Activated CD4-positive, alpha-beta T cell treated with anti-CD3 and anti-CD28 coated beads for 24 hours (primary cell): Measurements from ENCODE around the gene RNU5D-1.
A peak's percentile ranks its signal among the peaks of the same experiment; 100 is the strongest.
"Not testable (repeated sequence)": the region's sequence is repeated elsewhere in the genome, so short reads cannot be mapped to it uniquely, and the experiment has no call there.

Source experiments
- DNase-seq, 2 donors: peaks; one replicate each; pipeline ENCODE4 v3.0.0-alpha.2; 2020; ENCODE audit warnings: low read depth in 2 of 2

Gene RNU5D-1

GRCh38 chr1:44730741-44731512, at the start of gene RNU5D-1:
Gene RNU5D-1, minus strand, starts transcription at chr1:44731170.
- peak; percentile 96 to 97 for DNase-seq

DNA sequence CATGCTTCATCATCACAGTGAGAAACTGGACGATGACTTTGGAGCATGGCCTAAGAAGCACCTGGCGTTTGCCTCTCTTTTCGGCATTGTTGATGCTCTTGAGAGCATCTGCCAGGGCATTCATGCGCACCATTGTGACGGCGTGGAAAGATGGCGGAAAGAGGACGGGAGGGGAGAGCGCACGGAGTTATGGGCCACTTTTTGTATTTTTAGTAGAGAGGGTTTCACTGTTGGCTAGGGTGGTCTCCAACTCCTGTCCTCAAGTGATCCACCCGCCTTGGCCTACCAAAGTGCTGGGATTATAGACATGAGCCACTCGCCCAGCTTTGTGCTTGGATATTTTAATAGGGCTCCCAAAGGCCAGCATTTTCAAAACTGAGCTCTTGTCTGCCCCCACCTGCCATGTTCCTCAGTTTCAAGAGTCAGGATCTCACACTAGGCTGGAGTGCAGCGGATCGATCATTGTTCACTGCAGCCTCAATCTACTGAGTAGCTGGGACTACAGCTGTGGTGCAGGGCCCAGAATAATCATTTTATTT, 49.7 kb upstream of the RNU5D-1 start:
- no peak for DNase-seq

GRCh38 chr1:44778705-44779576, 48.0 kb upstream of the RNU5D-1 start:
- no peak for DNase-seq

DNA sequence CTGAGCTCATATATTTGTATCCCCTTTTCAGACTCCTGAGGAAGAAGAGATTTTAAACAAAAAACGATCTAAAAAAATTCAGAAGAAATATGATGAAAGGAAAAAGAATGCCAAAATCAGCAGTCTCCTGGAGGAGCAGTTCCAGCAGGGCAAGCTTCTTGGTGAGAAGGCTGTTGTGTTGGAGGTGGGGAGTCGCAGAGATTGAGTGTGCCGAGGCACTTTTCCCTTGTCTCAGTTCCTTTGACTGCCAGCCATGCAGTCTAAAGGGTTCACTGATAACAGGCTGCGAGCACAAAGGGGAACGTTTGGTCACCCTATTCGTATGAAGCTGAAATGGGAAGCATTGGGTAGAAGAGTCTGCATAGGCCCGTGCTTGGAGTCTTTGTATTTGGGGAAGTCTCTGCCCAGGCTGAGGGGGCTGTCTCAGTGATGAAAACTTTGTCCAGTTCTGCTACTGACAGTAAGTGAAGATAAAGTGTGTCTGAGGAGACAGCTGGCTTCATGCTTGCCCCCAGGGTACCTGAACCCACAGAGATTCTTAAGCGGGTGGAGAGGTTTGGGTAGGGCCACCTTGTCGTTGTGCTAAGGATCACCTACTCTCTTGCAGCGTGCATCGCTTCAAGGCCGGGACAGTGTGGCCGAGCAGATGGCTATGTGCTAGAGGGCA, 47.1 kb upstream of the RNU5D-1 start:
- DNase-seq: no peak

DNA sequence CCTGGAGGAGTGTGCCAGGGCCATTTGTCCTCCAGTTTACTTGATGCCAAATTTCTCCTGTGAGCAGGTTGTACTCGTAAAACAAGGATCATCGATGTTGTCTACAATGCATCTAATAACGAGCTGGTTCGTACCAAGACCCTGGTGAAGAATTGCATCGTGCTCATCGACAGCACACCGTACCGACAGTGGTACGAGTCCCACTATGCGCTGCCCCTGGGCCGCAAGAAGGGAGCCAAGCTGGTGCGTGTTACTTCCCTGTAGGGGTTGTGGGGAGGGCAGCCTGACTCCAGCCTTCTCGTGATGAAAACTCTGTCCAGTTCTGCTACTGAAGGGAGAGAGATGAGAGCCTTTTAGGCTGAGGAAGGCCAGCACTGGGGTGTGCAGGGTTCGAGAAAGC, 46.6 kb upstream of the RNU5D-1 start:
- DNase-seq: no peak

DNA sequence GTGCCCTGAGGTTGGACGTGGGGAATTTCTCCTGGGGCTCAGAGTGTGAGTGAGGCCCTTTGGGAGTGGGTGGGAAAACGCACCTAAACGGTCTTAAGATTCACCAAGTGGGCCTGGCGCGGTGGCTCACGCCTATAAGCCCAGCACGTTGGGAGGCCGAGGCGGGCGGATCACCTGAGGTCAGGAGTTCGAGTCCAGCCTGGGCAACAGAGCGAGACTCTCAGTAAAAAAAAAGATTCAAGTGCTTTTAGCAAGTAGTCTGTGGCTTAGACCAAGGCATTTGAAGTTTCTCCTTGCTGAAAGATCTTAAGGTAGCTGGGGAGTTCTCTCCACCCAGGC, 45.7 kb upstream of the RNU5D-1 start:
- DNase-seq: no peak

DNA sequence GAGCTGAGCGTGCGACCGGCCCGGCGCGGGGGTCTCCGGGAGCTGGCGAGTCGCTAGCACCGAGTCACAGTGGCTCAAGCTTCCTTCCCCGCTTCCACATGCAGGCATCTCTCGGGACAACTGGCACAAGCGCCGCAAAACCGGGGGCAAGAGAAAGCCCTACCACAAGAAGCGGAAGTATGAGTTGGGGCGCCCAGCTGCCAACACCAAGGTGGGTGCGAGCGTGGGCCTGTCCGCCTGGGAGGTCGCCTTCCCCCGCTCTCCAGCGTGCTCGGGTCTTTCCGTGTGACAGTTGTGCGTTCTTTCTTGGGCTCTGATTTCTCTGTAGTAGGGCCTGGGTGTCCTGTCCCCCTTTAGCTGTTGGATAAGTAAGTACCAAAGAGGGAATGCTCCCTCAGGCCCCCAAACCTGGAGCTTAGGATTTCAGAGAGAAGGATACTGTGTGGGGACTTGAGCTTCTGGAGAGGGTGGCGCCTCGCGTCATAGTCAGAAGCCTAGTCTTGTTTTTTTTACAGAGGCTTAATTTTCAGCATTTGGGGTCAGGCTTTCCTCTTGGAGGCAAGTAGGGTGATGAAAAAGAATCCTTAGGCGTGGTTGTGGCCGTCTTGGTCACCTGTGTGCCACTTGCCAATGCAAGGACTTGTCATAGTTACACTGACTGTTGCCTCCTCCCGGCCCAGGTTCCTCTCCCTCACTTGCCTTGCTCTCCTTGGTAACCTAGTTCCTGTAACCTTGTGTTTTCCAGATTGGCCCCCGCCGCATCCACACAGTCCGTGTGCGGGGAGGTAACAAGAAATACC, 45.2 kb upstream of the RNU5D-1 start:
- no peak for DNase-seq

DNA sequence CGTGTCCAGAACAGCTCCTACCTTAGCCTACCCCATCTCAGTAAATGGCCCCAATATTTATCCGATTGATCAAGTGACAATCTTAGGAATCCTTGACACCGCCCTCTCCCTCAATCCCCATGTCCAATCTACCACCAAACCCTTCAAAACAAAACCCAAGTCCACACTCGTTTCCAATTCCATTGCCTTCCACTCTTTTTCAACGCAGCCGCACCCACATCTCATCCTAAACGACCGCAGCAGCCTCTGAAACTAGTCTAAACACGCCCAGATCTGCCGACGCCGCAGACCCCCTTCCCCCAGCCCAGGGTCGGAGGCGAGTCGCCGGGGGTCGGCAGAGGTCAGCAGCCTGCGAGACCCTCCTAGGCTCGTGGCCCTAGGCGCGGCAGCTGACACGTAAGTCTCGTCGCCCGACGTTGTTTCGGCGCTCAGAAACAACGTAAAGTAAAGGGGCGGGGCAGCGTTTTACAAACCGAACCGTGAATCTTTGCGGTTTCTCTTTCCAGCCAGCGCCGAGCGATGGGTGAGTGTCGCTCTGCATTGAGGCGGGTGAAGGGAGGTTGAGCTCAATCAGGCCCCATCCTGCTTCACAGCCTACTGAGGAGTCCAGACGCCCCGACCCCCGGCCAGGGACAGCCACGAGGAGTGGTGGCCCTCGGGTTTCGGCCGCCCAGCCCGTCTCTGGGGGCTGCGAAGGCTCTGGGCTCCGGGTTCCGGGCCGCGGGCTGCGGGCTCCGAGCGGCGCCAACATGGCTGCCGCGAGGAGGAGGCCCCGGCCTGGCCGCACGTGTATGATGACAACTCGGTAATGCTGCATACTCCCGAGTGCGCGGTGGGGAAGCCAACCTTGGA, 44.3 kb upstream of the RNU5D-1 start, which contains the start of gene RPS8:
Gene RPS8 (plus strand): TSS at position 463 of the 852 bp plus-strand sequence. CDS start 57 bp downstream, at position 520.
- peak; percentile 81 to 86 for DNase-seq

GRCh38 chr1:44766421-44766820, 35.5 kb upstream of the RNU5D-1 start:
- DNase-seq: not testable (repeated sequence)

DNA sequence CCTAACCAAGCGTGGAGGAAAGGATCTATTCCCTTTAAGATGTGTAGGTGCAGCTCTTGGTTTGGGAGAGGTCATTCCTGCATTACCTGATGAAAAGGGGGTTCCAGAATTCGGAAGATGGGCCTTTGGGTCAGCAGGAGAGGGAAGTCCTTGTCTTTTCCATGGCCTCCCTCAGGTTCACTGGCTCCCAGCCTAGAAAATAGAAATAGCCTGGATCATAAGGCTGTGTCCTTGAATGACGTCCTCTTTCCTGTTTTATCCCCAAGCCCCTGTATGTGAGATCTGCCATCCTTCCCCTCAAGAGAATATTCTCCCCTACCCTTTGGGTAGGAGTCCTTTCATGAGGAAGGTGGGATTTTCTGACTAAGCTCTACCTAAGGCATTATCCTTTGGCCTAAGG, 29.9 kb upstream of the RNU5D-1 start:
- DNase-seq: no peak

- no peak for DNase-seq
Observed at GRCh38 chr1:44759077-44759476, 28.1 kb upstream of the RNU5D-1 start.

DNA sequence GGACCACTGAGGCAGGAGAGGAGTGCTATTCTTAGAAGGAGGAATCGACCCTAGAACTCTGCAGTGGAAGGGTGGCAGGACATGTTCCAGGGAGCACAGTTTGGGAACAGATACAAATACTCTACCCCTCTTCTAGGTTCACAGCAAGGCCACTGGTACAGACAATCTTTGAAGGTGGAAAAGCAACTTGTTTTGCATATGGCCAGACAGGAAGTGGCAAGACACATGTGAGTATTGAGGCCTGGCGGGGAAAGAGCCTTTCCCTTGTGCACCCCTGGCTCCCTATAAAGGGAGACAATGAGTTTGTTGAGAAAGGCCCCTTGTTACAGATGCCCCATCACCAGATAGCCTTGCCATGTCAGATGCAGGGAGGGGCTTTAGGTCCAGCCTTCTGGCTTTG, 26.4 kb upstream of the RNU5D-1 start:
- DNase-seq: no peak

- DNase-seq: no peak
Observed at GRCh38 chr1:44747878-44748277, 16.9 kb upstream of the RNU5D-1 start.

DNA sequence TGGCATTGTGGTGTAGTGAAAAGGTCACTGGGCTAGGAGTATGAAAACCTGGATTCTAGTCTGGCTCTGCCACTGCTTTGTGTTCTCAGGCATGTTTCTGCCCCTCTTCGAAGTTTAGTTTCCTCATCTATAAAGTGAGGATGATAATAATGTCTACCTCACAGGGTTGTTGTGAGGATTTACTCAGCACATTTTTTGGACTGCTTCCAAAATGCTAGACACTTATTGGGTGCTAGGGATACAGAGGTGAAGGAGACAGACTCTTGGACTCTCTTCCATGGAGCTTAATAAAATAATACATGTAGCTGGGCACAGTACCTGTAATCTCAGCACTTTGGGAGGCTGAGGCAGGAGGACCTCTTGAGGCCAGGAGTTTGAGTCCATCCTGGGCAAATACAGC, 12.2 kb upstream of the RNU5D-1 start:
- DNase-seq: no peak

GRCh38 chr1:44740179-44740617, 9.2 kb upstream of the RNU5D-1 start:
- DNase-seq: no peak

DNA sequence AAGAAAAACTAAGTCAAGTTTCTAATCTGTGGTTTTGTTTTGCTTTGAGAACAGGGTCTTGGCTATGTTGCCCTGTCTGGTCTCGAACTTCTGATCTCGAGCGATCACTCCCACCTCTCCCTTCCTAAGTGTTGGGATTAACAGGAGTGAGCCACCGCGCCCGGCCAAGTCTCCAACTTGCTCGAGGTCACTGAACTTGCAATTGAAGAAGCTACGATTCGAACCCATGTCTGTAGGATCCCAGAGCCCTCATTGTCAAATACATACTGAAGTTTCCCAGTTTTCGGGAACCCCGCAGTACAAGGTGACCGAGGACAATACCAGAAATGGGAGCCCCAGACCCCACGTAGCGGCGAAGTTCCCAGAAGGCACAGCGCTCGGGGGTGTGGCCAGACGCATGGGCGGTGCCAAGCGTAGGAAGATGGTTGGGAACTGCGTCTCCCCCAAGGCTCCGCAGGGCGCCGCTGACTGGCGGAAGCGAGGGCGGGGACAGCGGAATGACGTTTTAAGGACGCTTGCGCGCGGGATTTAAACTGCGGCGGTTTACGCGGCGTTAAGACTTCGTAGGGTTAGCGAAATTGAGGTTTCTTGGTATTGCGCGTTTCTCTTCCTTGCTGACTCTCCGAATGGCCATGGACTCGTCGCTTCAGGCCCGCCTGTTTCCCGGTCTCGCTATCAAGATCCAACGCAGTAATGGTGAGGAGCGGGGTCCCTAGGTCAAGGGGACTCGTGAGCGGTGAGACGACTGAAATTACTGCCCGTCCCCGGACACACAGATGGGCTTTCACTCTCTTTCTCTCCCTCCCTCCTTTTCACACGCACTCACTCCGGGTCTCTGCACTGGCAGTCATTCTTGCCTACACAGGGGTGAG, 8.6 kb upstream of the RNU5D-1 start, which contains the start of gene KIF2C:
Gene KIF2C (plus strand): TSS at position 531 of the 872 bp plus-strand sequence. CDS start 96 bp downstream, at position 627.
- peak; percentile 95 to 96 for DNase-seq

GRCh38 chr1:44738953-44739306, 8.0 kb upstream of the RNU5D-1 start:
- not testable (repeated sequence) for DNase-seq

DNA sequence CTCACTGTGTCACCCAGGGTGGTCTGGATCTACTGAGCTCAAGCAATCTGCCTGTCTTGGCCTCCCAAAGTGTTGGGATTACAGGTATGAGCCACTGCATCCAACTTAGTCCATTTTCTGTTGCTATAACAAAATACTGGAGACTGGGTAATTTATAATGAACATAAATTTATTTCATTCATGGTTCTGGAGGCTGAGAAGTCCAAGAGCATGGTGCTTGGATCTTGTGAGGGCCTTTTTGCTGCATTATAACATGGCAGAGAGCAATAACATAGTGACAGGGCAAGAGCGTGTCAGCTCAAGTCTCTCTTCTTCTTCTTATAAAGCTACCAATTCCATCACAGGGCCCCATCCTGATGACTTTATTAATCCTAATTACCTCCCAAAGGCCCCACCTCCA, 5.0 kb upstream of the RNU5D-1 start:
- no peak for DNase-seq

DNA sequence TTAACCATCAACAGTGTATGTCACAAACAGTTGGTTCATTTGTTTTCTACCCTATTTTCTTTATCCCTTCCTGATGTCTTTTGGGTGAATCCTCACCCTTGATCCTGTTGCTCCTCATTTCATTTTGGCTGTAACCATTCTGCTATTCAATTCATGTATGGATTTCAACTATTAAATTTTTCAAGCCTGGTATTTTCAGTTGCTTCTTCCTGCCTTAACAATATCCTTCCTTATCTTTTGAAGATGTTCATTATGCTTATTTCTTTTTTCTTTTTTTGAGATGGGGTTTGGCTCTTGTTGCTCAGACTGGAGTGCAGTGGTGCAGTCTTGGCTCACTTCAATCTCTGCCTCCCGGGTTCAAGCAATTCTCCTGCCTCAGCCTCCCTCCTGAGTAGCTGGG, 2.8 kb upstream of the RNU5D-1 start:
- no peak for DNase-seq
